Mesothelial cell of epicardium (in vitro differentiated cells): Measurements from ENCODE around the gene VPS72. TPM values are rescaled to one million over a fixed set of nuclear protein-coding genes. Genes with fewer than 3 reads are reported as not detected.

Source experiments
- DNase-seq, 2 experiments: peaks; one replicate each; pipeline ENCODE4 v3.0.0; 2021; ENCODE audit warnings: low spot score in 2 of 2; ENCODE audit not compliant: unreplicated experiment in 2 of 2
- H3K27ac Mint-ChIP-seq: 2 replicates; pipeline ENCODE4 v1.8.0; 2021; ENCODE audit warnings: mixed read lengths
- H3K27me3 Mint-ChIP-seq: 2 replicates; pipeline ENCODE4 v1.8.0; 2021; ENCODE audit warnings: low read depth, mixed read lengths
- H3K36me3 Mint-ChIP-seq: 2 replicates; pipeline ENCODE4 v1.8.0; 2021; ENCODE audit warnings: mixed read lengths
- H3K4me1 Mint-ChIP-seq: 2 replicates; pipeline ENCODE4 v1.8.0; 2021; ENCODE audit warnings: mixed read lengths
- H3K4me3 Mint-ChIP-seq: 2 replicates; pipeline ENCODE4 v1.8.0; 2021; ENCODE audit warnings: mild to moderate bottlenecking, moderate library complexity, mixed read lengths
- H3K9me3 Mint-ChIP-seq: 2 replicates; pipeline ENCODE4 v1.8.0; 2021; ENCODE audit warnings: mixed read lengths
- total RNA-seq: library from RNA; stranded (reverse); gene quantifications from 3 replicates; pipeline ENCODE4 v1.2.1, GENCODE V29; 2021
- TF ChIP-seq, protein P1 (sequence below): fragments of 200-600 bp; sonication (generic); IDR thresholded peaks from one replicate; pipeline ENCODE4 v1.5.0; 2021; ENCODE audit warnings: antibody characterized with exemption; ENCODE audit not compliant: unreplicated experiment

VPS72 gene
- total RNA-seq, 1 donor from 2014 or later: 87.2 TPM

- H3K4me1 Mint-ChIP-seq: peaks cover 10% of the 10 kb centered on the region
- no peak overlapping the region for H3K27ac Mint-ChIP-seq
- no peaks in the 10 kb centered on the region for H3K9me3 Mint-ChIP-seq
- H3K36me3 Mint-ChIP-seq: peaks cover 23% of the 10 kb centered on the region
- DNase-seq: peak in 1 of 2 experiments; percentile 39
- TF ChIP-seq, protein P1, sequence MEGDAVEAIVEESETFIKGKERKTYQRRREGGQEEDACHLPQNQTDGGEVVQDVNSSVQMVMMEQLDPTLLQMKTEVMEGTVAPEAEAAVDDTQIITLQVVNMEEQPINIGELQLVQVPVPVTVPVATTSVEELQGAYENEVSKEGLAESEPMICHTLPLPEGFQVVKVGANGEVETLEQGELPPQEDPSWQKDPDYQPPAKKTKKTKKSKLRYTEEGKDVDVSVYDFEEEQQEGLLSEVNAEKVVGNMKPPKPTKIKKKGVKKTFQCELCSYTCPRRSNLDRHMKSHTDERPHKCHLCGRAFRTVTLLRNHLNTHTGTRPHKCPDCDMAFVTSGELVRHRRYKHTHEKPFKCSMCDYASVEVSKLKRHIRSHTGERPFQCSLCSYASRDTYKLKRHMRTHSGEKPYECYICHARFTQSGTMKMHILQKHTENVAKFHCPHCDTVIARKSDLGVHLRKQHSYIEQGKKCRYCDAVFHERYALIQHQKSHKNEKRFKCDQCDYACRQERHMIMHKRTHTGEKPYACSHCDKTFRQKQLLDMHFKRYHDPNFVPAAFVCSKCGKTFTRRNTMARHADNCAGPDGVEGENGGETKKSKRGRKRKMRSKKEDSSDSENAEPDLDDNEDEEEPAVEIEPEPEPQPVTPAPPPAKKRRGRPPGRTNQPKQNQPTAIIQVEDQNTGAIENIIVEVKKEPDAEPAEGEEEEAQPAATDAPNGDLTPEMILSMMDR: no peak
- peak overlapping the region; percentile 37 for H3K4me3 Mint-ChIP-seq
- peaks cover 40% of the 10 kb centered on the region for H3K27me3 Mint-ChIP-seq
These were observed 56.8 kb downstream of the VPS72 start for GRCh38 chr1:151133018-151133806.

- TF ChIP-seq, protein P1: no peak
- H3K27me3 Mint-ChIP-seq: peaks cover 40% of the 10 kb centered on the region
- H3K36me3 Mint-ChIP-seq: peaks cover 22% of the 10 kb centered on the region
- H3K4me3 Mint-ChIP-seq: peak overlapping the region; percentile 76
- H3K27ac Mint-ChIP-seq: no peak overlapping the region
- no peaks in the 10 kb centered on the region for H3K9me3 Mint-ChIP-seq
- DNase-seq: no peak
- H3K4me1 Mint-ChIP-seq: peaks cover 10% of the 10 kb centered on the region
These were observed 57.5 kb downstream of the VPS72 start for GRCh38 chr1:151132335-151133017.

DNA sequence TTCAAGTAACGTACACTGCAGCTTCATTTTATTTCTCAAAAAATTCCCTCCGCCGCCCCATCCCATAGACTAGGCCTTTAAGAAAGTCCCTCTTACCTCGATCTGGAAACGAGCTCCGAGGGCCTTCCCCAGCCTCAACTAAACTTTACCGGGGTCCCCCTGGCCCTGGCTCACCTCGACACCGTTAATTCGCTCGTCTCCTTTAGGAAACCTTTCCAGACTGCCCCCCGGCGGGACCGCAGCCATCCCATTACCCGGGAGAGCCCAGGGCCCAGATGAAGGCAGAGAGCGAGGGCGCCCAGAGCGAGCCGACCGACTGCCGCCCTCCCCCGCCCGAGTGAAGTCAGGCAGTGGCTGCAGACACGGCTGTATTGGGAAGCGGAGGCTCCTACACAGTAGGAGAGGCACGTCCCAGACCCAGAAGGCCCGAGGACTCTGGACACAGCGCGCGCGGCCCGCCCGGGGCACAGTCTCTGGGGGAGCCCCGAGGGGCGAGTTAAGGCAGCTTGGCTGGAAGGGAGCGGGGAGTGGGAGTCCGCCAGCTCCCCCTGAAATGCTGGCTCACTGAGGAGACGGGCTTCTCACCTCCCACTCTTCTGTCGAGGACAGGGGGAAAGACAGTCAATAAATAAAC, 58.2 kb downstream of the VPS72 start:
- Mint-ChIP-seq H3K27me3 (peaks cover 40% of the 10 kb centered on the region), H3K27ac (peak overlapping the region; percentile 68)
- DNase-seq: peak in 1 of 2 experiments; percentile 68

GRCh38 chr1:151130987-151131586, 58.9 kb downstream of the VPS72 start:
- TF ChIP-seq, protein P1: no peak
- DNase-seq: peak; percentile 81 to 87
- Mint-ChIP-seq H3K36me3 (peaks cover 12% of the 10 kb centered on the region), H3K9me3 (no peaks in the 10 kb centered on the region), H3K27me3 (peaks cover 40% of the 10 kb centered on the region), H3K4me1 (peaks cover 10% of the 10 kb centered on the region), H3K4me3 (peak overlapping the region; percentile 76), H3K27ac (peak overlapping the region; percentile 68)

More for the DNA sequence above, 58.2 kb downstream of the VPS72 start:
- peaks cover 10% of the 10 kb centered on the region for H3K4me1 Mint-ChIP-seq
- H3K4me3 Mint-ChIP-seq: peak overlapping the region; percentile 76
- peaks cover 19% of the 10 kb centered on the region for H3K36me3 Mint-ChIP-seq
- TF ChIP-seq, protein P1: no peak
- H3K9me3 Mint-ChIP-seq: no peaks in the 10 kb centered on the region

GRCh38 chr1:151128800-151129199, 61.2 kb downstream of the VPS72 start:
- TF ChIP-seq, protein P1: no peak
- no peak overlapping the region for H3K27ac Mint-ChIP-seq
- no peak for DNase-seq
- H3K36me3 Mint-ChIP-seq: no peaks in the 10 kb centered on the region
- peaks cover 10% of the 10 kb centered on the region for H3K4me1 Mint-ChIP-seq
- no peaks in the 10 kb centered on the region for H3K9me3 Mint-ChIP-seq
- peaks cover 21% of the 10 kb centered on the region for H3K27me3 Mint-ChIP-seq
- H3K4me3 Mint-ChIP-seq: no peak overlapping the region
